D721Med (cell line): Measurements from ENCODE around the gene GTF3C5.

Experiments
- DNase-seq: peaks from one replicate; pipeline ENCODE4 v3.0.0; 2011; ENCODE audit warnings: low spot score; ENCODE audit not compliant: insufficient read length
- FAIRE-seq: peaks from 2 replicates; lab custom pipeline; 2011; peaks lifted over from hg19 to GRCh38; lab: Jason Lieb, UNC
- TF ChIP-seq, protein P1 (sequence below): IDR thresholded peaks from 2 replicates; pipeline ENCODE4 v1.5.1; 2012; ENCODE audit warnings: mild to moderate bottlenecking, control low read depth; ENCODE audit not compliant: insufficient read depth; ENCODE audit errors: missing control alignments

Gene GTF3C5

DNA sequence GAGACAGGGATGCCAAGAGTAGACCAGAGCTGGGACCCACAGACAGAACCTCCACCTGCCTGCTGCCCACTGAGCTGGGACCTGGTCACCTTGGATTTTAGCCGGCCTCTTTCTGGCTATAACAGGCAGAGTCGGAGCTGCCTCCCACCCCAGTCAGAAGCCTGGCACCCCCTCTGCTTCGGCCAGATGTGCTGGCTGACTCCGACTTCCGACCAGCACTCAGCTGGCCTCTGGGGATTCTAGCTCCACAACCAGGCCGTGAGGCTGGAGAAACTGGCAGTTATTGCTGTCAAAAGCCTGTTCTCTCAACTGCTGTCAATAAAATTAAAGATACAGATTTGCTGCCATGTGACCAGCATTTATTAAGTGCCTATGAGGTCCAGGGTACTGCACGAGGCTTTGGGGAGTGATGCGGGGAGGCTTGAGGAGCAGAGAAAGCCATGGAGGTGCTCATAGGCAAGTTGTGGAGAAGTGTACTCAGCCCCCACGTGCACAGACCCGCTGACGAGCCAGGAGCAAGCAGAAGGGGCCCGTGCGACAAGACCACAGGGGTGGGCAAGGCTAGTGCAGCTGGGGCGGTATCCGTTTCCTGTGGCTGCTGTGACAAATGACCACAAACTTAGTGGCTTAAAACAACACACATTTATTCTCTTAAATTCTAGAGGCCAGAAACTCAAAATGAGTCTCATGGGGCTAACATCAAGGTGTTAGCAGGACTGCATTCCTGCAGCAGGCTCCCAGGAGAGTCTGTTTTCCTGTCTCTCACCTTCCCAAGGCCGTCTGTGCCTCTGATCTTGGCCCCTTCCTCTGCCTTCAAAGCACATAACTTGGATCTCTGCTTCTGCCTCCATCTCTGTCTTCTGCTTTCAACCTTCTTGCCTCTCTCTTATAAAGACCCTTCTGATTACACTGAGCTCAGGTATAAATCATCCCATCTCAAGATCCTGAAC, 39.2 kb upstream of the GTF3C5 start:
- TF ChIP-seq, protein P1, sequence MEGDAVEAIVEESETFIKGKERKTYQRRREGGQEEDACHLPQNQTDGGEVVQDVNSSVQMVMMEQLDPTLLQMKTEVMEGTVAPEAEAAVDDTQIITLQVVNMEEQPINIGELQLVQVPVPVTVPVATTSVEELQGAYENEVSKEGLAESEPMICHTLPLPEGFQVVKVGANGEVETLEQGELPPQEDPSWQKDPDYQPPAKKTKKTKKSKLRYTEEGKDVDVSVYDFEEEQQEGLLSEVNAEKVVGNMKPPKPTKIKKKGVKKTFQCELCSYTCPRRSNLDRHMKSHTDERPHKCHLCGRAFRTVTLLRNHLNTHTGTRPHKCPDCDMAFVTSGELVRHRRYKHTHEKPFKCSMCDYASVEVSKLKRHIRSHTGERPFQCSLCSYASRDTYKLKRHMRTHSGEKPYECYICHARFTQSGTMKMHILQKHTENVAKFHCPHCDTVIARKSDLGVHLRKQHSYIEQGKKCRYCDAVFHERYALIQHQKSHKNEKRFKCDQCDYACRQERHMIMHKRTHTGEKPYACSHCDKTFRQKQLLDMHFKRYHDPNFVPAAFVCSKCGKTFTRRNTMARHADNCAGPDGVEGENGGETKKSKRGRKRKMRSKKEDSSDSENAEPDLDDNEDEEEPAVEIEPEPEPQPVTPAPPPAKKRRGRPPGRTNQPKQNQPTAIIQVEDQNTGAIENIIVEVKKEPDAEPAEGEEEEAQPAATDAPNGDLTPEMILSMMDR, result no peak
- FAIRE-seq (no peak), DNase-seq (no peak)

DNA sequence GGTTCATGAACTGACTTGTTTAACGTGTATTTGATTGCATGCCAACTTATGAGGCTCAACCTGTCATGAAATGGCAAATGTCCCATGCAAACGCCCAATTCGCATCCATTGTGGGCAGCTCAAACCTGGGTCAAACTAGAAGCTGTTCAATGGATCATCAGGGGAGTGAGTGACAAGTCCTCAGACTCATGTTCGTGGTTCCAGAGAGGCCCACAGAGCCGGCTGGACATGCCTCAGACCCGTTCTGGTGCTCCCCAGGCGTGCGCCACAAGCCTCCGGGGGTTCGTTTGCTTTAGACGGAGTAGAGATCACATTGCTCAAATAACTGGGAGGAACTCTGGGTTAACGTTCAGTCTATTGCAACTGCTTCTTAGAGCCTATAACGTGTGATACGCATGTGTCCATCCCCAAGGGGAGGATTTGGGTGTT, 37.3 kb upstream of the GTF3C5 start:
- FAIRE-seq (no peak), DNase-seq (no peak)
- TF ChIP-seq, protein P1, result no peak

- no peak for DNase-seq
- TF ChIP-seq, protein P1, result no peak
- FAIRE-seq, result no peak
These were observed 36.2 kb upstream of the GTF3C5 start for GRCh38 chr9:132994410-132995120.

- no peak for FAIRE-seq
- TF ChIP-seq, protein P1, result no peak
- no peak for DNase-seq
These were observed 35.7 kb upstream of the GTF3C5 start for GRCh38 chr9:132995121-132995420.

GRCh38 chr9:132995879-132996278, 34.9 kb upstream of the GTF3C5 start:
- FAIRE-seq (no peak), DNase-seq (no peak)

GRCh38 chr9:132996526-132996925, 34.3 kb upstream of the GTF3C5 start:
- FAIRE-seq (no peak), DNase-seq (no peak)
- TF ChIP-seq, protein P1, result no peak

More at GRCh38 chr9:132995879-132996278, 34.9 kb upstream of the GTF3C5 start:
- TF ChIP-seq, protein P1, result no peak
